ENCODE data around the gene ADAMTSL1. TPM values are rescaled to one million over a fixed set of nuclear protein-coding genes. Genes with fewer than 3 reads are reported as not detected.

ADAMTSL1 gene
- total RNA-seq, 1 experiment from 2014 or later: not detected

- DNase-seq (ENCODE audit: low read depth, low spot score): no peak
- ChIA-PET CTCF (no interaction called here), POLR2A (no interaction called here)
- Histone ChIP-seq H3K27me3 (ENCODE audit: control insufficient read depth, insufficient read depth, low read length) (no peaks in the 10 kb centered on the region), H3K4me3 (ENCODE audit: low read depth in 2 of 2, low read length in 2 of 2) (no peak overlapping the region), H3K27ac (ENCODE audit: low read length) (no peak overlapping the region), H3K9me3 (ENCODE audit: control insufficient read depth, insufficient read depth, low read depth, low read length) (no peaks in the 10 kb centered on the region), H3K4me1 (ENCODE audit: control insufficient read depth, insufficient read depth, low read length) (no peaks in the 10 kb centered on the region), H3K36me3 (ENCODE audit: control insufficient read depth, insufficient read depth, low read length) (no peaks in the 10 kb centered on the region)
- no peak for TF ChIP-seq SIN3A (IDR thresholded peaks at IDR 0.05; ENCODE audit: borderline replicate concordance, insufficient read depth, low read depth, low read length)
- TF ChIP-seq POLR2AphosphoS5 (IDR thresholded peaks at IDR 0.05; ENCODE audit: low read depth, low read length): no peak
- no peak for TF ChIP-seq TCF7L2 (IDR thresholded peaks at IDR 0.05; ENCODE audit: low read depth, low read length)
- intact Hi-C loops (cut with micrococcal nuclease; ENCODE audit: unreplicated experiment) (no loop called here), in situ Hi-C loops (cut with HindIII; ENCODE audit: low pct_unique_long_range_greater_than_20kb, low sequenced_read_pairs) (no loop called here)
- ATAC-seq: no peak
- no TSS peak for BruUV-seq (replicated peaks)
Measured at GRCh38 chr9:18748251-18748701, 274.3 kb downstream of the ADAMTSL1 start.

DNA sequence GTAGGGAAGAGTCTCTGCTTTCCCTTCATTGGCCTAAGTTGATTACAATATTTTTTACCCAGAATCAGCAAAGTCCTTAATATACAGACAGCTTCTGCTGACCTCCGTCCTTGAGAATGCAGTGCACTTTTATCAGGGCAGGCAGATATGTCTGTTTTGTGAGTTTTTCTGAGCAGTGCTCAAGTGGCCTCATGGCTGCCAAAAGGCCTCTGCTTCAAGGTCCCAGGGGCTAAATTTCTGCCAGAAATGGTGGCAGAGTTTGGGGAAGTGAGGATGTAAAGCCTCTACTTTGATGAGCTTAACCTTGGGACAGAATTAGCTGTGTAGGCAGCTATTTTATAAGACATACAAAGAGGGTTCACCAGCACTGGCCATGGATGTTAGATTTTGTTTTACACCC lies 275.8 kb downstream of the ADAMTSL1 start:
- TF ChIP-seq TCF7L2 (IDR thresholded peaks at IDR 0.05; ENCODE audit: low read depth, low read length) (no peak), CTCF (IDR thresholded peaks at IDR 0.05) (no peak), SIN3A (IDR thresholded peaks at IDR 0.05; ENCODE audit: borderline replicate concordance, insufficient read depth, low read depth, low read length) (no peak)
- TF ChIP-seq, protein P1, sequence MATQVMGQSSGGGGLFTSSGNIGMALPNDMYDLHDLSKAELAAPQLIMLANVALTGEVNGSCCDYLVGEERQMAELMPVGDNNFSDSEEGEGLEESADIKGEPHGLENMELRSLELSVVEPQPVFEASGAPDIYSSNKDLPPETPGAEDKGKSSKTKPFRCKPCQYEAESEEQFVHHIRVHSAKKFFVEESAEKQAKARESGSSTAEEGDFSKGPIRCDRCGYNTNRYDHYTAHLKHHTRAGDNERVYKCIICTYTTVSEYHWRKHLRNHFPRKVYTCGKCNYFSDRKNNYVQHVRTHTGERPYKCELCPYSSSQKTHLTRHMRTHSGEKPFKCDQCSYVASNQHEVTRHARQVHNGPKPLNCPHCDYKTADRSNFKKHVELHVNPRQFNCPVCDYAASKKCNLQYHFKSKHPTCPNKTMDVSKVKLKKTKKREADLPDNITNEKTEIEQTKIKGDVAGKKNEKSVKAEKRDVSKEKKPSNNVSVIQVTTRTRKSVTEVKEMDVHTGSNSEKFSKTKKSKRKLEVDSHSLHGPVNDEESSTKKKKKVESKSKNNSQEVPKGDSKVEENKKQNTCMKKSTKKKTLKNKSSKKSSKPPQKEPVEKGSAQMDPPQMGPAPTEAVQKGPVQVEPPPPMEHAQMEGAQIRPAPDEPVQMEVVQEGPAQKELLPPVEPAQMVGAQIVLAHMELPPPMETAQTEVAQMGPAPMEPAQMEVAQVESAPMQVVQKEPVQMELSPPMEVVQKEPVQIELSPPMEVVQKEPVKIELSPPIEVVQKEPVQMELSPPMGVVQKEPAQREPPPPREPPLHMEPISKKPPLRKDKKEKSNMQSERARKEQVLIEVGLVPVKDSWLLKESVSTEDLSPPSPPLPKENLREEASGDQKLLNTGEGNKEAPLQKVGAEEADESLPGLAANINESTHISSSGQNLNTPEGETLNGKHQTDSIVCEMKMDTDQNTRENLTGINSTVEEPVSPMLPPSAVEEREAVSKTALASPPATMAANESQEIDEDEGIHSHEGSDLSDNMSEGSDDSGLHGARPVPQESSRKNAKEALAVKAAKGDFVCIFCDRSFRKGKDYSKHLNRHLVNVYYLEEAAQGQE (IDR thresholded peaks at IDR 0.05; ENCODE audit: insufficient read depth in 1 of 2, low read depth in 2 of 2, low read length in 1 of 2): no peak
- ATAC-seq: no peak
- Histone ChIP-seq H3K4me3 (ENCODE audit: low read depth in 2 of 2, low read length in 2 of 2) (no peak overlapping the region), H3K36me3 (ENCODE audit: control insufficient read depth, insufficient read depth, low read length) (no peaks in the 10 kb centered on the region), H3K9me3 (ENCODE audit: control insufficient read depth, insufficient read depth, low read depth, low read length) (no peaks in the 10 kb centered on the region), H3K27me3 (ENCODE audit: control insufficient read depth, insufficient read depth, low read length) (no peaks in the 10 kb centered on the region), H3K4me1 (ENCODE audit: control insufficient read depth, insufficient read depth, low read length) (no peaks in the 10 kb centered on the region), H3K27ac (ENCODE audit: low read length) (no peak overlapping the region)
- in situ Hi-C loops (cut with HindIII; ENCODE audit: low pct_unique_long_range_greater_than_20kb, low sequenced_read_pairs) (no loop called here), intact Hi-C loops (cut with micrococcal nuclease; ENCODE audit: unreplicated experiment) (no loop called here)
- no peak for DNase-seq (ENCODE audit: low read depth, low spot score)
- CTCF ChIA-PET: no interaction called here
- BruUV-seq (replicated peaks): no TSS peak
- POLR2A ChIA-PET: no interaction called here

DNA sequence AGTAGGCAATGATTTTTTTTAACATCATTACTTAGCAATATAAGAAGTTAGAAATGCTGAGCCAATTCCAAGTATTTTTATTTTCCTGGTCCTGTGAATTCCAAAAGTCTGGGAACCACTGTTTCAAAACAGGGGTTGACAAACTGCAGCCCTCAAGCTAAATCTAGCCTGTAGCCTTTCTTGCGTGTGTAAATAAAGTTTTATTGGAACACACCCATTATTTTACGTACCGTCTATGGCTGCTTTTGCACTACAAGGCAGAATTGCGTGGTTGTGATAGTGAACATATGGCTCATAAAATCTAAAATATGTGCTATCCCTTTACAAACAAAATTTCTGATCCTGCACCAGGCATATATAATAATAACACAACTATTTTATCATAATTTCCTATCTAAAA lies 280.0 kb downstream of the ADAMTSL1 start:
- CTCF ChIA-PET: no interaction called here
- Histone ChIP-seq H3K27me3 (ENCODE audit: control insufficient read depth, insufficient read depth, low read length) (no peaks in the 10 kb centered on the region), H3K36me3 (ENCODE audit: control insufficient read depth, insufficient read depth, low read length) (no peaks in the 10 kb centered on the region), H3K27ac (ENCODE audit: low read length) (no peak overlapping the region), H3K4me3 (ENCODE audit: low read depth in 2 of 2, low read length in 2 of 2) (no peak overlapping the region), H3K9me3 (ENCODE audit: control insufficient read depth, insufficient read depth, low read depth, low read length) (no peaks in the 10 kb centered on the region), H3K4me1 (ENCODE audit: control insufficient read depth, insufficient read depth, low read length) (no peaks in the 10 kb centered on the region)
- BruUV-seq (replicated peaks): no TSS peak
- POLR2A ChIA-PET: no interaction called here
- TF ChIP-seq, protein P1 (IDR thresholded peaks at IDR 0.05; ENCODE audit: insufficient read depth in 1 of 2, low read depth in 2 of 2, low read length in 1 of 2): no peak
- TF ChIP-seq POLR2AphosphoS5 (IDR thresholded peaks at IDR 0.05; ENCODE audit: low read depth, low read length): no peak
- TF ChIP-seq TCF7L2 (IDR thresholded peaks at IDR 0.05; ENCODE audit: low read depth, low read length): no peak
- TF ChIP-seq CTCF (IDR thresholded peaks at IDR 0.05): no peak
- no peak for TF ChIP-seq SIN3A (IDR thresholded peaks at IDR 0.05; ENCODE audit: borderline replicate concordance, insufficient read depth, low read depth, low read length)
- DNase-seq (ENCODE audit: low read depth, low spot score) (no peak), ATAC-seq (no peak)
- in situ Hi-C loops (cut with HindIII; ENCODE audit: low pct_unique_long_range_greater_than_20kb, low sequenced_read_pairs): no loop called here
- intact Hi-C loops (cut with micrococcal nuclease; ENCODE audit: unreplicated experiment): no loop called here

Measured in Panc1 (cell line).